CD1c-positive myeloid dendritic cell (primary cell): ENCODE results near the gene POP5.
"Not testable (repeated sequence)": the region's sequence is repeated elsewhere in the genome, so short reads cannot be mapped to it uniquely, and the experiment has no call there.

ENCODE experiments used
- DNase-seq: peaks from one replicate; pipeline ENCODE4 v3.0.0-alpha.2; 2016; ENCODE audit errors: extremely low spot score

Gene POP5

GRCh38 chr12:120580787-120581723, at the start of gene POP5:
POP5 (minus strand) TSS chr12:120581402; CDS start chr12:120581362, 40 bp downstream.
- DNase-seq, result peak; percentile 99

GRCh38 chr12:120630104-120630892, 49.1 kb upstream of the POP5 start:
- DNase-seq, result no peak

- DNase-seq, result no peak
These were observed 47.7 kb upstream of the POP5 start for GRCh38 chr12:120628919-120629318.

GRCh38 chr12:120625557-120626419, 44.6 kb upstream of the POP5 start:
- DNase-seq, result no peak

- DNase-seq, result no peak
These were observed 39.4 kb upstream of the POP5 start for GRCh38 chr12:120620624-120621023.

- DNase-seq, result no peak
These were observed 37.9 kb upstream of the POP5 start for GRCh38 chr12:120618954-120619615.

GRCh38 chr12:120617767-120618166, 36.6 kb upstream of the POP5 start:
- not testable (repeated sequence) for DNase-seq

GRCh38 chr12:120617193-120617592, 36.0 kb upstream of the POP5 start:
- not testable (repeated sequence) for DNase-seq

GRCh38 chr12:120614848-120615247, 33.6 kb upstream of the POP5 start:
- DNase-seq, result no peak

GRCh38 chr12:120611534-120611933, 30.3 kb upstream of the POP5 start:
- DNase-seq, result not testable (repeated sequence)

- DNase-seq, result no peak
These were observed 29.4 kb upstream of the POP5 start for GRCh38 chr12:120610560-120610959.

- DNase-seq, result peak; percentile 81
These were observed 21.2 kb upstream of the POP5 start for GRCh38 chr12:120602416-120602815.

- no peak for DNase-seq
These were observed 18.7 kb upstream of the POP5 start for GRCh38 chr12:120599672-120600552.

- peak; percentile 73 for DNase-seq
These were observed 17.7 kb upstream of the POP5 start for GRCh38 chr12:120598674-120599463.

GRCh38 chr12:120597861-120598260, 16.7 kb upstream of the POP5 start:
- no peak for DNase-seq

GRCh38 chr12:120596901-120597300, 15.7 kb upstream of the POP5 start:
- no peak for DNase-seq

GRCh38 chr12:120592121-120593049, 11.2 kb upstream of the POP5 start:
- DNase-seq, result no peak

- DNase-seq, result no peak
These were observed 9.7 kb upstream of the POP5 start for GRCh38 chr12:120590741-120591407.
